VCaP (cell line): ENCODE results near the gene PHF1.

Experiments used
- H3K27ac ChIP-seq: fragments of 450-650 bp; 2 replicates; pipeline ENCODE4 v1.5.1; 2017
- TF ChIP-seq, protein P1 (sequence below): fragments of 450-650 bp; conservative IDR thresholded peaks from 2 replicates; pipeline ENCODE4 v1.5.1; 2017; ENCODE audit warnings: mild to moderate bottlenecking, moderate library complexity

Gene PHF1

GRCh38 chr6:33404884-33405283 is 5.9 kb upstream of the PHF1 start:
- TF ChIP-seq, protein P1, sequence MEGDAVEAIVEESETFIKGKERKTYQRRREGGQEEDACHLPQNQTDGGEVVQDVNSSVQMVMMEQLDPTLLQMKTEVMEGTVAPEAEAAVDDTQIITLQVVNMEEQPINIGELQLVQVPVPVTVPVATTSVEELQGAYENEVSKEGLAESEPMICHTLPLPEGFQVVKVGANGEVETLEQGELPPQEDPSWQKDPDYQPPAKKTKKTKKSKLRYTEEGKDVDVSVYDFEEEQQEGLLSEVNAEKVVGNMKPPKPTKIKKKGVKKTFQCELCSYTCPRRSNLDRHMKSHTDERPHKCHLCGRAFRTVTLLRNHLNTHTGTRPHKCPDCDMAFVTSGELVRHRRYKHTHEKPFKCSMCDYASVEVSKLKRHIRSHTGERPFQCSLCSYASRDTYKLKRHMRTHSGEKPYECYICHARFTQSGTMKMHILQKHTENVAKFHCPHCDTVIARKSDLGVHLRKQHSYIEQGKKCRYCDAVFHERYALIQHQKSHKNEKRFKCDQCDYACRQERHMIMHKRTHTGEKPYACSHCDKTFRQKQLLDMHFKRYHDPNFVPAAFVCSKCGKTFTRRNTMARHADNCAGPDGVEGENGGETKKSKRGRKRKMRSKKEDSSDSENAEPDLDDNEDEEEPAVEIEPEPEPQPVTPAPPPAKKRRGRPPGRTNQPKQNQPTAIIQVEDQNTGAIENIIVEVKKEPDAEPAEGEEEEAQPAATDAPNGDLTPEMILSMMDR = no peak
- H3K27ac ChIP-seq = peak overlapping the region; percentile 95

- TF ChIP-seq, protein P1 = no peak
- H3K27ac ChIP-seq = peak overlapping the region; percentile 95
Measured at GRCh38 chr6:33405386-33405940, 5.4 kb upstream of the PHF1 start.

DNA sequence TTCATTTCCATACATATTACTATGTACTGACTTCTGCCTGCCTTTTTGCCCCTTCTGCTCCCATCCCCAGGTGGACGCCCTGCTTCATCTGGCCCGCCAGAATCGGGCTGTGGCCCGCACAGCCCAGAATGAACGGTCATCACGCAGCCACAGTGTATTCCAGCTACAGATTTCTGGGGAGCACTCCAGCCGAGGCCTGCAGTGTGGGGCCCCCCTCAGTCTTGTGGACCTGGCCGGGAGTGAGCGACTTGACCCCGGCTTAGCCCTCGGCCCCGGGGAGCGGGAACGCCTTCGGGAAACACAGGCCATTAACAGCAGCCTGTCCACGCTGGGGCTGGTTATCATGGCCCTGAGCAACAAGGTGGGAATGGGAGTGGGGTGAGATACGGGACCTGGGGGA is 4.7 kb upstream of the PHF1 start:
- H3K27ac ChIP-seq = peak overlapping the region; percentile 95
- TF ChIP-seq, protein P1 = no peak

DNA sequence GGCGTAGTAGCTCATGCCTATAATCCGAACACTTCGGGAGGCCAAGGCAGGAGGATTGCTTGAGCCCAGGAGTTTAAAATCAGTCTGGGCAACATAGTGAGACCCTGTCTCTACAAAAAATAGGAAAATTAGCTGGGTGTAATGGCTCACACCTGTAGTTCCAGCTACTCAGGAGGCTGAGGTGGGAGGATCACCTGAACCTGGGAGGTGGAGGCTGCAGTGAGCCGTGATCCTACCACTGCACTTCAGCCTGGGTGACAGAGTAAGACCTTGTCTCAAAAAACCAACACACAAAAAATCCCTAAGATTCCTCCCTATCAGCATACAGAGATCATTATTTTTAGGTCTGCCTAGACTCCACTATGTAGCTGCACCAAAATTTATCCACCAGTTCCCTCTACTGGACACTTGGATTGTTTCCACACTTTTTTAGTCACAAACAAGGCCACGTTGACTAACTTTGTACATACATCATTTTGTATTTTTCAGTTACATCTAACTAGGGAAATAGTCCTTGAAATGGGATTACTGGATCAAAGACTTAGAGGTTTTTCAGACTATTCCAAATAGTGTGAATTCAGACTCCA is 3.6 kb upstream of the PHF1 start:
- H3K27ac ChIP-seq = peak overlapping the region; percentile 95
- TF ChIP-seq, protein P1 = peak; percentile 72

GRCh38 chr6:33410050-33410710 is 634 bp upstream of the PHF1 start:
- peak overlapping the region; percentile 95 for H3K27ac ChIP-seq
- TF ChIP-seq, protein P1 = no peak

DNA sequence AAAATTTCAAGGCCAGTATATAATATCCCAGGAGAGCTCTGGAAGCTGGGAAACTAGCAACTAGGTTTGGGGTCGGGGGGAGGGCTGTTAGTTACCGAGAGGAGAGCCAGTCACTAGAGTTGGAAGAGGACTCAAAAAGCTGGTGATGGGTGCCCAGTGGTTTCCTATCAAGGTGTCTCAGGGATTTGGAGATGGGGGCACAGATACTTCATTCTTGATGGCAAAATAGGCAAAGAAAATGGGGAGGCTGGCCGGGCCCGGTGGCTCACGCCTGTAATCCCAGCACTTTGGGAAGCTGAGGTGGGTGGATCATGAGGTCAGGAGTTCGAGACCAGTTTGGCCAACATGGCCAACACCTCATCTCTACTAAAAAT is 805 bp downstream of the PHF1 start:
- peak overlapping the region; percentile 95 for H3K27ac ChIP-seq
- TF ChIP-seq, protein P1 = no peak

DNA sequence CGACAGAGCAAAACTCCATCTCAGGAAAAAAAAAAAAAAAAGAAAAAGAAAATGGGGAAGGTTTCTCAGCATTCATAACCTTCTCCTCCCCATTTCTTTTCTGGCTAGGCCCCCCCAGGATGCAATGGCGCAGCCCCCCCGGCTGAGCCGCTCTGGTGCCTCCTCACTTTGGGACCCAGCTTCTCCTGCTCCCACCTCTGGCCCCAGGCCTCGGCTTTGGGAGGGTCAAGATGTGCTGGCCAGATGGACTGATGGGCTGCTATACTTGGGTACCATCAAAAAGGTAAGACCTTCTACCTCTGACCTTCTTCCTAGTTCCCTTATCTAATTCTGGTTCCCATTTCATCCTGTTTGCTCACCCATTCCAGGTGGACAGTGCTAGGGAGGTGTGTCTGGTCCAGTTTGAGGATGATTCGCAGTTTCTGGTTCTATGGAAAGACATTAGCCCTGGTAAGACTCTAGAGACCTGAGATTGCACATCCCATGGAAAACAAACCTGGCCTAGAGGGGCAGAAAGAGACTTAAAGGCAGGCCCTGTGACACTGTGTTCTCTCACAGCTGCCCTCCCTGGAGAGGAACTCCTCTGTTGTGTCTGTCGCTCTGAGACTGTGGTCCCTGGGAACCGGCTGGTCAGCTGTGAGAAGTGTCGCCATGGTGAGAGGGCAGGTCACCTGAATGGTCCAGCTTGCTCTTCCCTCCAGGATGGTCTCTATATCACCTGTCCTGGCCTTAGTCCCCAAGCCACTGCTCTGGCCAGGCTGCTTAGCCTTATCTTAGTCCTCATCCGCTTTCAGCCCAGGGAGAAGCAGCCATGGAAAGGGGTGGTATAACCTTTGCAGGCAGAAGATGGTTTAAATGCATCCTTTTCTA is 1.6 kb downstream of the PHF1 start:
- TF ChIP-seq, protein P1 = no peak
- H3K27ac ChIP-seq = peak overlapping the region; percentile 4; the same call in 1 of the 2 replicates
